H1 (cell line): ENCODE results near the gene FIGNL2. TPM values are rescaled to one million over a fixed set of nuclear protein-coding genes. Genes with fewer than 3 reads are reported as not detected.

Experiments used
- POLR2A ChIP-seq, 2 experiments: IDR thresholded peaks; 1 replicate in 1 of 2; 2 replicates in 1 of 2; pipeline ENCODE4 v1.6.1; 2011; ENCODE audit warnings: low read depth in 2 of 2, low read length in 2 of 2, mild to moderate bottlenecking in 2 of 2; ENCODE audit errors: control extremely low read depth in 1 of 2
- polyA plus RNA-seq, 7 experiments: library from polyadenylated mRNA; depleted of rRNA in 3 of 7; stranded (reverse) in 5 of 7; unstranded in 2 of 7; fragments of >200 nt in 5 of 7; fragments of 200-250 nt in 2 of 7; gene quantifications; 1 replicate in 5 of 7; 2 replicates in 1 of 7; 4 replicates in 1 of 7; pipeline versions ENCODE4 v1.2.1 to v1.2.3, GENCODE V29; 2011 to 2013; ENCODE audit warnings: missing spikeins in 2 of 7, mixed read lengths in 2 of 7
- total RNA-seq: library from RNA; stranded (reverse); fragmentation: NEBNext Ultra II Directional; extraction: Animal tissue kit (Norgen Biotek cat#: 25700); gene quantifications from 2 replicates; pipeline ENCODE4 v1.2.1, GENCODE V29; 2021
- TF ChIP-seq, protein P1 (sequence below): fragments of 300-600 bp; sonication (generic); IDR thresholded peaks from 2 replicates; pipeline ENCODE4 v1.7.1; 2012; ENCODE audit warnings: low read length, moderate library complexity, mild to moderate bottlenecking, inconsistent platforms; ENCODE audit not compliant: insufficient replicate concordance

Gene FIGNL2
- total and polyA plus RNA-seq, 2 of the 8 experiments (the other 6 are each of a cell fraction or from before 2014, with no cell fraction given): 6.5 to 7.1 TPM

DNA sequence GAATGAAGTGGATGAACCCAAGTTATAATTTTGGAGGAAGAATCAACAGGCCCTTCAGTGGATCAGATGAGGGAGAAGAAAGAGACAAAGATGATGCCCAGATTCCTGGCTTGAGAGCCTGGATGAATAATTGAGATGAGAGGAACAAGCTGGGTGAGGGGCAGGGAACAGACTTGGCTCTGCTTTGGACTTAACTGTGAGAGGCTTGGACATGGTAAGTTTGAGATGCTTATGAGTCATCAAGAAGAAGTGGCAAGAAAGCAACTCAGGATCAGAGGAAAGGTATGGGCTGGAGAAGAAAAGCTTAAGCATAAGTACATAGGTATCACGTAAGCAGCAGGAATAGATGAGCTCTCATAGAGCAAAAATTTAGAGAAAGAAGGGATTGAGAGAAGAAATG, 55.3 kb downstream of the FIGNL2 start (continued):
- TF ChIP-seq, protein P1, sequence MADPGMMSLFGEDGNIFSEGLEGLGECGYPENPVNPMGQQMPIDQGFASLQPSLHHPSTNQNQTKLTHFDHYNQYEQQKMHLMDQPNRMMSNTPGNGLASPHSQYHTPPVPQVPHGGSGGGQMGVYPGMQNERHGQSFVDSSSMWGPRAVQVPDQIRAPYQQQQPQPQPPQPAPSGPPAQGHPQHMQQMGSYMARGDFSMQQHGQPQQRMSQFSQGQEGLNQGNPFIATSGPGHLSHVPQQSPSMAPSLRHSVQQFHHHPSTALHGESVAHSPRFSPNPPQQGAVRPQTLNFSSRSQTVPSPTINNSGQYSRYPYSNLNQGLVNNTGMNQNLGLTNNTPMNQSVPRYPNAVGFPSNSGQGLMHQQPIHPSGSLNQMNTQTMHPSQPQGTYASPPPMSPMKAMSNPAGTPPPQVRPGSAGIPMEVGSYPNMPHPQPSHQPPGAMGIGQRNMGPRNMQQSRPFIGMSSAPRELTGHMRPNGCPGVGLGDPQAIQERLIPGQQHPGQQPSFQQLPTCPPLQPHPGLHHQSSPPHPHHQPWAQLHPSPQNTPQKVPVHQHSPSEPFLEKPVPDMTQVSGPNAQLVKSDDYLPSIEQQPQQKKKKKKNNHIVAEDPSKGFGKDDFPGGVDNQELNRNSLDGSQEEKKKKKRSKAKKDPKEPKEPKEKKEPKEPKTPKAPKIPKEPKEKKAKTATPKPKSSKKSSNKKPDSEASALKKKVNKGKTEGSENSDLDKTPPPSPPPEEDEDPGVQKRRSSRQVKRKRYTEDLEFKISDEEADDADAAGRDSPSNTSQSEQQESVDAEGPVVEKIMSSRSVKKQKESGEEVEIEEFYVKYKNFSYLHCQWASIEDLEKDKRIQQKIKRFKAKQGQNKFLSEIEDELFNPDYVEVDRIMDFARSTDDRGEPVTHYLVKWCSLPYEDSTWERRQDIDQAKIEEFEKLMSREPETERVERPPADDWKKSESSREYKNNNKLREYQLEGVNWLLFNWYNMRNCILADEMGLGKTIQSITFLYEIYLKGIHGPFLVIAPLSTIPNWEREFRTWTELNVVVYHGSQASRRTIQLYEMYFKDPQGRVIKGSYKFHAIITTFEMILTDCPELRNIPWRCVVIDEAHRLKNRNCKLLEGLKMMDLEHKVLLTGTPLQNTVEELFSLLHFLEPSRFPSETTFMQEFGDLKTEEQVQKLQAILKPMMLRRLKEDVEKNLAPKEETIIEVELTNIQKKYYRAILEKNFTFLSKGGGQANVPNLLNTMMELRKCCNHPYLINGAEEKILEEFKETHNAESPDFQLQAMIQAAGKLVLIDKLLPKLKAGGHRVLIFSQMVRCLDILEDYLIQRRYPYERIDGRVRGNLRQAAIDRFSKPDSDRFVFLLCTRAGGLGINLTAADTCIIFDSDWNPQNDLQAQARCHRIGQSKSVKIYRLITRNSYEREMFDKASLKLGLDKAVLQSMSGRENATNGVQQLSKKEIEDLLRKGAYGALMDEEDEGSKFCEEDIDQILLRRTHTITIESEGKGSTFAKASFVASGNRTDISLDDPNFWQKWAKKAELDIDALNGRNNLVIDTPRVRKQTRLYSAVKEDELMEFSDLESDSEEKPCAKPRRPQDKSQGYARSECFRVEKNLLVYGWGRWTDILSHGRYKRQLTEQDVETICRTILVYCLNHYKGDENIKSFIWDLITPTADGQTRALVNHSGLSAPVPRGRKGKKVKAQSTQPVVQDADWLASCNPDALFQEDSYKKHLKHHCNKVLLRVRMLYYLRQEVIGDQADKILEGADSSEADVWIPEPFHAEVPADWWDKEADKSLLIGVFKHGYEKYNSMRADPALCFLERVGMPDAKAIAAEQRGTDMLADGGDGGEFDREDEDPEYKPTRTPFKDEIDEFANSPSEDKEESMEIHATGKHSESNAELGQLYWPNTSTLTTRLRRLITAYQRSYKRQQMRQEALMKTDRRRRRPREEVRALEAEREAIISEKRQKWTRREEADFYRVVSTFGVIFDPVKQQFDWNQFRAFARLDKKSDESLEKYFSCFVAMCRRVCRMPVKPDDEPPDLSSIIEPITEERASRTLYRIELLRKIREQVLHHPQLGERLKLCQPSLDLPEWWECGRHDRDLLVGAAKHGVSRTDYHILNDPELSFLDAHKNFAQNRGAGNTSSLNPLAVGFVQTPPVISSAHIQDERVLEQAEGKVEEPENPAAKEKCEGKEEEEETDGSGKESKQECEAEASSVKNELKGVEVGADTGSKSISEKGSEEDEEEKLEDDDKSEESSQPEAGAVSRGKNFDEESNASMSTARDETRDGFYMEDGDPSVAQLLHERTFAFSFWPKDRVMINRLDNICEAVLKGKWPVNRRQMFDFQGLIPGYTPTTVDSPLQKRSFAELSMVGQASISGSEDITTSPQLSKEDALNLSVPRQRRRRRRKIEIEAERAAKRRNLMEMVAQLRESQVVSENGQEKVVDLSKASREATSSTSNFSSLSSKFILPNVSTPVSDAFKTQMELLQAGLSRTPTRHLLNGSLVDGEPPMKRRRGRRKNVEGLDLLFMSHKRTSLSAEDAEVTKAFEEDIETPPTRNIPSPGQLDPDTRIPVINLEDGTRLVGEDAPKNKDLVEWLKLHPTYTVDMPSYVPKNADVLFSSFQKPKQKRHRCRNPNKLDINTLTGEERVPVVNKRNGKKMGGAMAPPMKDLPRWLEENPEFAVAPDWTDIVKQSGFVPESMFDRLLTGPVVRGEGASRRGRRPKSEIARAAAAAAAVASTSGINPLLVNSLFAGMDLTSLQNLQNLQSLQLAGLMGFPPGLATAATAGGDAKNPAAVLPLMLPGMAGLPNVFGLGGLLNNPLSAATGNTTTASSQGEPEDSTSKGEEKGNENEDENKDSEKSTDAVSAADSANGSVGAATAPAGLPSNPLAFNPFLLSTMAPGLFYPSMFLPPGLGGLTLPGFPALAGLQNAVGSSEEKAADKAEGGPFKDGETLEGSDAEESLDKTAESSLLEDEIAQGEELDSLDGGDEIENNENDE: no peak
- no peak for TF ChIP-seq POLR2A (IDR thresholded peaks at IDR 0.05; ENCODE audit: control extremely low read depth in 1 of 2, low read depth in 2 of 2, low read length in 2 of 2)
